GM13976 (cell line): ENCODE measurements around the gene AHCYL1.

Experiments used
- DNase-seq: peaks from one replicate; pipeline ENCODE4 v3.0.0; 2012; ENCODE audit warnings: low spot score
- CTCF ChIP-seq: IDR thresholded peaks from 2 replicates; pipeline ENCODE4 v1.5.1; 2012; ENCODE audit warnings: borderline replicate concordance, mild to moderate bottlenecking; ENCODE audit not compliant: insufficient read depth; ENCODE audit errors: extremely low read depth, missing control alignments, control extremely low read depth
- in situ Hi-C: fragments of 300-500 bp; cut with MboI; formaldehyde crosslinking; loops from one replicate; pipeline ENCODE4 v1.12.0; 2022; ENCODE audit warnings: low sequenced_read_pairs, mixed read lengths, inconsistent platforms; ENCODE audit not compliant: unreplicated experiment

AHCYL1 gene

GRCh38 chr1:110002695-110003094, 18.1 kb downstream of the AHCYL1 start:
- no peak for DNase-seq
- TF ChIP-seq CTCF, result no peak
- in situ Hi-C loops, result no loop called here

- in situ Hi-C loops, result no loop called here
- TF ChIP-seq CTCF, result no peak
- DNase-seq, result peak; percentile 46
Observed at GRCh38 chr1:110003747-110004428, 19.3 kb downstream of the AHCYL1 start.

GRCh38 chr1:110004583-110004982, 20.0 kb downstream of the AHCYL1 start:
- no peak for TF ChIP-seq CTCF
- in situ Hi-C loops, result no loop called here
- DNase-seq, result no peak

GRCh38 chr1:110005971-110006370, 21.4 kb downstream of the AHCYL1 start:
- in situ Hi-C loops, result no loop called here
- TF ChIP-seq CTCF, result no peak
- DNase-seq, result no peak

- no peak for TF ChIP-seq CTCF
- no peak for DNase-seq
- in situ Hi-C loops, result no loop called here
Observed at GRCh38 chr1:110006516-110006915, 22.0 kb downstream of the AHCYL1 start.

- no peak for TF ChIP-seq CTCF
- DNase-seq, result no peak
- in situ Hi-C loops, result no loop called here
Observed at GRCh38 chr1:110007046-110007830, 22.7 kb downstream of the AHCYL1 start.
